ENCODE data around the gene PMP22.

DNA sequence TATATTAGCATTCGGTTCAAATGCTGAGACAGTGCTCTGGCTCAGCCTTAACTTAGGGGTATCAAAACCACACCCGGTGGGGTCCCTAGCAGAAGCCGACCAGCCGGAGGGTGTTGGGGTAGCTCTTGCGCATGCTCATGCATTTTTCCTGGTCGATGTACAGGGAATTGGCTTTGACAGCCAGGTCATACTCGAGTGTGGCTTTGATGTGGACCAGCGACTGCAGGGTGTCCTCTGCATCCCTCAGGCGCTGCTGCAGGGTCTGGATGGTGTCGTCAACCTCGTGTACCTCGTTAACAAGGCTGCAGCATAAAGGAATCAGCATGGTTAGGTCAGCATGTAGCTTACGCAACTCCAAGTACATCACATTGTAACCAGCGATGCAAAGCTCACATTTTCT, 38.7 kb upstream of the PMP22 start:
- TF ChIP-seq POLR2AphosphoS5 (IDR thresholded peaks at IDR 0.05; ENCODE audit: low read depth, low read length) (no peak), POLR2A (IDR thresholded peaks at IDR 0.05; ENCODE audit: low read depth, low read length) (no peak), TAF1 (IDR thresholded peaks at IDR 0.05; ENCODE audit: borderline replicate concordance, low read depth, low read length) (no peak)

Measured in GM12892 (cell line).